Putamen (tissue), 1 donor: ENCODE data around the gene ZNF738.

Experiments
- DNase-seq: peaks from one replicate; pipeline ENCODE4 v3.0.0-alpha.2; 2016; ENCODE audit warnings: low spot score

The ZNF738 gene

DNA sequence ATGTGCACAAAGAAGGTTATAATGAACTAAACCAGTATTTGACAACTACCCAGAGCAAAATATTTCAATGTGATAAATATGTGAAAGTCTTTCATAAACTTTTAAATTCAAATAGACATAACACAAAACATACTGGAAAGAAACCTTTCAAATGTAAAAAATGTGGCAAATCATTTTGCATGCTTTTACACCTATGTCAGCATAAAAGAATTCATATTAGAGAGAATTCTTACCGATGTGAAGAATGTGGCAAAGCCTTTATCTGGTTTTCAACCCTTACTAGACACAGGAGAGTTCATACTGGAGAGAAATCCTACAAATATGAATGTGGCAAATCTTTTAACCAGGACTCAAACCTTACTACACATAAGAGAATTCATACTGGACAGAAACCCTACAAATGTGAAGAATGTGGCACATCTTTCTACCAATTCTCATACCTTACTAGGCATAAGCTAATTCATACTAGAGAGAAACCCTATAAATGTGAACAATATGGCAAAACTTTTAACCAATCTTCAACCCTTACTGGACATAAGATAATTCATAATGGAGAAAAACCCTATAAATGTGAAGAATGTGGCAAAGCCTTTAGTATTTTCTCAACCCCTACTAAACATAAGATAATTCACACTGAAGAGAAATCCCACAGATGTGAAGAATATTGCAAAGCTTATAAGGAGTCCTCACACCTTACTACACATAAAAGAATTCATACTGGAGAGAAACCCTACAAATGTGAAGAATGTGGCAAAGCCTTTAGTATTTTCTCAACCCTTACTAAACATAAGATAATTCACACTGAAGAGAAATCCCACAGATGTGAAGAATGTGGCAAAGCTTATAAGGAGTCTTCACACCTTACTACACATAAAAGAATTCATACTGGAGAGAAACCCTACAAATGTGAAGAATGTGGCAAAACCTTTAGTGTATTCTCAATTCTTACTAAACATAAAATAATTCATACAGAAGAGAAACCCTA, 64.5 kb downstream of the ZNF738 start:
- DNase-seq: no peak
